H7 (cell line): ENCODE data around the gene TRIM4. TPM values are rescaled to one million over a fixed set of nuclear protein-coding genes. Genes with fewer than 3 reads are reported as not detected.
"Not testable (repeated sequence)": the region's sequence is repeated elsewhere in the genome, so short reads cannot be mapped to it uniquely, and the experiment has no call there.

ENCODE experiments used
- DNase-seq: peaks from one replicate; pipeline ENCODE4 v3.0.0; 2012
- H3K27me3 ChIP-seq: 2 replicates; pipeline ENCODE4 v1.6.0; 2011; ENCODE audit warnings: mild to moderate bottlenecking, low read length; ENCODE audit not compliant: control insufficient read depth, insufficient read depth
- H3K36me3 ChIP-seq: replicated peaks from 2 replicates; pipeline ENCODE4 v1.5.1; 2011; ENCODE audit warnings: low read length; ENCODE audit not compliant: control insufficient read depth, insufficient read depth
- H3K4me3 ChIP-seq: 2 replicates; pipeline ENCODE4 v1.5.1; 2011; ENCODE audit warnings: low read depth, mild to moderate bottlenecking, control low read depth, low read length, moderate library complexity; ENCODE audit not compliant: insufficient read depth
- total RNA-seq: library from RNA; depleted of rRNA; stranded (reverse); fragments of >200 nt; shearing (Covaris generic); gene quantifications from 2 replicates; pipeline ENCODE4 v1.2.3, GENCODE V29; 2014

Gene TRIM4
- total RNA-seq, 1 experiment from 2014 or later: 0.28 TPM

GRCh38 chr7:99893280-99893679 lies 26.1 kb downstream of the TRIM4 start:
- no peaks in the 10 kb centered on the region for H3K36me3 ChIP-seq
- H3K4me3 ChIP-seq: no peak overlapping the region
- DNase-seq: no peak
- no peaks in the 10 kb centered on the region for H3K27me3 ChIP-seq

- H3K4me3 ChIP-seq, H3K36me3 ChIP-seq, H3K27me3 ChIP-seq, DNase-seq: not testable (repeated sequence)
These were observed 29.0 kb downstream of the TRIM4 start for GRCh38 chr7:99890348-99890747.

- not testable (repeated sequence) for H3K36me3 ChIP-seq, H3K4me3 ChIP-seq, DNase-seq, H3K27me3 ChIP-seq
These were observed 31.0 kb downstream of the TRIM4 start for GRCh38 chr7:99888366-99888765.

DNA sequence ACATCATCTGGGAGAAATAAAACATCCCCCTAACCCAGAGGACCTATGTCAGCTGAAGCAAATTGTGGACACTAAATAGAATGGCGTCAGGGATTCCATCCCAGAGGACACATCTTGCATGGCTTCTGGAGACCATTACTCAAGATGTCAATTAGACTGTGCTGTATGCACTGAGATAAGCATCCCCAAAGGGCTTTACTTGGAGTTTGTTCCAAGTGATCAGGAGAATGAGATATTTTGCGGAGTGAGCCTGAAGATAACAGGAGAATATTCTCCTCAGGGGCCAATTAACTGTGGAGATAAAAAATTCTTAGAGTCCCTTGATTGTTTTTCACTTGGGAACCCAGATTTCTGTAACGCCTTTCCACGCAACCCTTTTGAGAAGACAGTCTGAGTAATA lies 38.0 kb downstream of the TRIM4 start:
- Histone ChIP-seq H3K36me3 (no peaks in the 10 kb centered on the region), H3K4me3 (no peak overlapping the region), H3K27me3 (no peaks in the 10 kb centered on the region)
- no peak for DNase-seq

DNA sequence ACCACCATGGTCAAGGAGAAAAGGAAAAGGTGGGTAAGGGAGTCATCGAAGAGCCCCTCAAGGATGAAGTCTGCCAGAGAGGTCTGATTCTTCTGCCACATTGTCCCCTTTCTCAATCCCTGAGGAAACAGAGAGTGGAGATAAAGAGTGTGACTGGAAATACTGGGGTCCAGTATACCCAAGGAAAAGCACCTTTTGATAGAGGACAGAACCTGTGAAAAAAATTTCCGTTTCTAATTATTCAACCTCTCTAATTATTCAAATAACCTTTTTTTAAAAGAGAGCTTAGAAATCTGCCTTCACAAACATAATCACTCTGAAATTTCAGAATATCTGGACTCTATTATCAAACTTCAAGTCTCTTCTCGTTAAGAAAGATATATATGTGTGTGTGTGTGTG lies 42.4 kb downstream of the TRIM4 start, which contains the start of gene OR2AE1:
TSS of gene OR2AE1 (minus strand) at position 101 of the 400 bp plus-strand sequence. CDS start at position 101, 0 bp downstream.
- no peaks in the 10 kb centered on the region for H3K27me3 ChIP-seq
- H3K36me3 ChIP-seq: no peaks in the 10 kb centered on the region
- DNase-seq: no peak
- no peak within 1 kb of the TSS for H3K4me3 ChIP-seq

GRCh38 chr7:99876491-99876890 lies 42.8 kb downstream of the TRIM4 start:
- H3K36me3 ChIP-seq: no peaks in the 10 kb centered on the region
- no peak for DNase-seq
- no peak overlapping the region for H3K4me3 ChIP-seq
- no peaks in the 10 kb centered on the region for H3K27me3 ChIP-seq

DNA sequence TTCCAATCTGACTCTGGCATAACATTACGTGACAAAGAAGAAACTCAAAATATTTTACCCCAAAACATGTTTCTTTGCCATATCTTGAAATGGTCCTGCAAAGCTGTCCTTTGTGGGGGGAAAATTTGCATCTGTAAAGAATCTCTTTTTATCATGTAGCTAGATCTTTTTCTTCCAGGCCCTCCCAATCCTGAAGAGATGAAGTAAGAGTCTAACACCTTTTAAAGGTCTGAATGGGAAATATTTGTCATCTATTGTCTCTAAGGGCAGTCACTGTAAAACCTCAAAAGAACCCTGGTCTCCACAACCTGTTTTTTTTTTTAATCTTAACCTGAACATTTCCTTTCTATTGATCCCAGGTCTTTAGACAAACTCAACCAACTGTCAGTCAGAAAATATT lies 51.1 kb downstream of the TRIM4 start:
- DNase-seq: no peak
- no peak overlapping the region for H3K4me3 ChIP-seq
- no peaks in the 10 kb centered on the region for H3K36me3 ChIP-seq
- no peaks in the 10 kb centered on the region for H3K27me3 ChIP-seq

DNA sequence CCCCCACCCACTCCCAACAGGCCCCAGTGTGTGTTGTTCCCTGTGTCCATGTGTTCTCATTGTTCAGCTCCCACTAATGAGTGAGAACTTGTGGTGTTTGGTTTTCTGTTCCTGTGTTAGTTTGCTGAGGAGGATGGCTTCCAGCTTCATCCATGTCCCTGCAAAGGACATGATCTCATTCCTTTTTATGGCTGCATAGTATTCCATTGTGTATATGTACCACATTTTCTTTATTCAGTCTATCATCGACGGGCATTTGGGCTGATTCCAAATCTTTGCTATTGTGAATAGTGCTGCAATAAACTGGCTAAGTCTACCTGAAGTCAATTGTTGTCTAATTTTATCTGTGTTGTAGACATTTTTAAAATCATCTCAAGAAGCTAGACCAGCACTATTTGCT lies 51.9 kb downstream of the TRIM4 start:
- not testable (repeated sequence) for H3K4me3 ChIP-seq, DNase-seq, H3K27me3 ChIP-seq, H3K36me3 ChIP-seq

- H3K27me3 ChIP-seq: no peaks in the 10 kb centered on the region
- no peak overlapping the region for H3K4me3 ChIP-seq
- no peak for DNase-seq
- H3K36me3 ChIP-seq: no peaks in the 10 kb centered on the region
These were observed 55.4 kb downstream of the TRIM4 start for GRCh38 chr7:99863847-99864440.

GRCh38 chr7:99860281-99861127 lies 58.8 kb downstream of the TRIM4 start:
- Histone ChIP-seq H3K27me3 (no peaks in the 10 kb centered on the region), H3K4me3 (no peak overlapping the region), H3K36me3 (no peaks in the 10 kb centered on the region)
- no peak for DNase-seq

- no peaks in the 10 kb centered on the region for H3K36me3 ChIP-seq
- DNase-seq: no peak
- H3K27me3 ChIP-seq: no peaks in the 10 kb centered on the region
- H3K4me3 ChIP-seq: no peak overlapping the region
These were observed 64.1 kb downstream of the TRIM4 start for GRCh38 chr7:99855236-99855635.

DNA sequence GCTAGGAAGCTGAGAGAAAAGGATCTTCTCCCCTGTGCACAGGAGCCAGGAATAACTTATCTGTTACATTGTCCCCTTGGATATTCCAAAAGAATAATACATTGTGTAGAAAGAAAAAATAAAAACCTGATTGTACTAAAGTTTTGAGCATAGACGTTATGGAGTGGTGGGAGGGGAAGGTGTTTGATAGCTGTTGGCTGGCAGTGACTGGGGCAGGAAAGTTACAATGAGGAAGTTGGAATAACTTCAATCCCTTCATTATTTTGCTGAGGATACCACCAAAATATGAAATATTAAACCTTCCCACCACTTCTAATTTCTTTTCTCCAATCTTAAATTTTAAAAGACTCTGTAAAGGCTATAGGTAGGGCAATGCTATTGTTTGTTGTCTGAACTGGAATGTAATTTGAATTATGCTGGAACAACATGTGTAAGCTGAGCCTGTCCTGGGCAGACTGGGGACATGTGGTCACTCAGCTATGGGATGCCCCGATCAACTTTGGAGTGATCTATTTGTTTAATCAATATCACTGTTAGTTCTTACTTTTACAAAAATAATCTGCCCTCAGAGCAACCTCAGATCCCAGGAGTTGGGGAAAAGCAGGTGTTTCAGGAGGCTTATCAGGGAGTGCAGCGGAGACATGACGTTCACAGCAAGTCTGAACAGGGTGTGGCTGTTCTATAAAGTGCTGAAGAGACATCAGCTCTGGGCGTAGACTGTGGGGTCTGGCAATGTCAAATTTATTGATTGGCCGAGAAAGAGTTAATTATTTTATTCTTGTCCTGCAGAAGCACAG lies 70.7 kb downstream of the TRIM4 start:
- no peaks in the 10 kb centered on the region for H3K27me3 ChIP-seq
- DNase-seq: no peak
- H3K4me3 ChIP-seq: no peak overlapping the region
- no peaks in the 10 kb centered on the region for H3K36me3 ChIP-seq

- Histone ChIP-seq H3K27me3 (no peaks in the 10 kb centered on the region), H3K36me3 (no peaks in the 10 kb centered on the region), H3K4me3 (no peak overlapping the region)
- DNase-seq: no peak
These were observed 75.0 kb downstream of the TRIM4 start for GRCh38 chr7:99844328-99844727.

GRCh38 chr7:99843808-99844207 lies 75.5 kb downstream of the TRIM4 start:
- Histone ChIP-seq H3K36me3 (no peaks in the 10 kb centered on the region), H3K27me3 (no peaks in the 10 kb centered on the region), H3K4me3 (no peak overlapping the region)
- DNase-seq: no peak

DNA sequence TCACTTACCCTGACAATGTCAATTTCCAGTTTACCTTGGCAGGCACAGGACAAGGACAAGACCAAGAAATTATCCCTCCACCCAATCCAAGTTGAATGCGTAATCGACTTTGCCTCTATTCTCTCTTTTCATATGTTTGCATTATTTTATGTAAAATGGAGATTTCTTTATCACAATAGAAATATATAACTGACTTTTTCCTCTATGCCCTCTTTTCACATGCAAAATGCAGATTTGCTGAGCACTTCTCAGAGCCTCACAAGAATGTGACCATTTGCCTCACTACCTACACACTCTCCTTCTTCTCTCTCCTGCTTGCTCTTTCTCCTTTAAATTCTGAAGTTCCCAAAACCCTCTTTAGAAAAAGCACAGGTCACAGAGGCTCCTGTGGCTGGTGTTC lies 76.4 kb downstream of the TRIM4 start:
- Histone ChIP-seq H3K36me3 (no peaks in the 10 kb centered on the region), H3K4me3 (no peak overlapping the region), H3K27me3 (no peaks in the 10 kb centered on the region)
- DNase-seq: no peak
